HG03175 (cell line): ENCODE data around the gene MELTF.
A peak's percentile ranks its signal among the peaks of the same experiment; 100 is the strongest.

Source experiments
- ATAC-seq: cut with Tn5 transposase; IDR thresholded peaks from one replicate; pipeline ENCODE4 v1.9.1; 2021; ENCODE audit warnings: mild to moderate bottlenecking, moderate library complexity; ENCODE audit not compliant: unreplicated experiment

Gene MELTF

DNA sequence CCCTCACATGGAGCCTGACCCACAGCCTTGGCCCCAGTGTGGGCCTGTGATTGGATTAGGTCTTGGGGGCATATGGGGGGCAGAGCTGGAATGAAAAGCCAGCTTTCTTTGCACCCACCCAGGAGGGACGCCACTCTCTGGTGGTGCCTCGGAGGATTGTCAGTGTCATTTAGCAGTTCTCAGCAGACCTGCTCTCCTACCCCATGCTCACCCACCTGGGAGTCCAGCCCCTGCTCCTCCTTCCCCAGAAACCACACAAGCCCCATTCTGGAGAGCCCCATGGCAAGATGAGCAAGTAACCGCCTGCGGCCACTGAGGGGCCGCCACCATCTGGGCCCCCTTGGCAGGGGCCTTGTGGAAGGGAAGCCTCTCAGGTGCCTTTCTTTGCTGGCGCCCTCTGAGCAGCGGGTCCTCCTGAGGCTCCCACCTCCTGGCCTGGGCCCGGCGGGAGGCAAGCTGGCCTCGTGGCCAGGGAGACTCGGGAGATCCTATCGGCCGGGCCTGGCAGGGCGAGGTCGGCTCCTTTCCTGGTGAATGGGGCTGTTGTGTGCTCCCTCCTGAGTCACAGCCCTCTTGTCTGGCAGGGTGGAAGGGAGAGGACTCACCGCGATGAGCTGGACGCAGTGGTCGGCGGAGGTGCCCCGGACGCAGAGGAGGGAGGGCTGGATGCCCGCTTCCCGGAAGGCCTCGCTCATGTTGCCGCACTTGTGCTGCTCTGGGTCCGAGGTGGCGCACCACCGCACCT is 2.3 kb downstream of the MELTF start:
- ATAC-seq: no peak

- no peak for ATAC-seq
These were observed 3.1 kb downstream of the MELTF start for GRCh38 chr3:197026481-197026866.

DNA sequence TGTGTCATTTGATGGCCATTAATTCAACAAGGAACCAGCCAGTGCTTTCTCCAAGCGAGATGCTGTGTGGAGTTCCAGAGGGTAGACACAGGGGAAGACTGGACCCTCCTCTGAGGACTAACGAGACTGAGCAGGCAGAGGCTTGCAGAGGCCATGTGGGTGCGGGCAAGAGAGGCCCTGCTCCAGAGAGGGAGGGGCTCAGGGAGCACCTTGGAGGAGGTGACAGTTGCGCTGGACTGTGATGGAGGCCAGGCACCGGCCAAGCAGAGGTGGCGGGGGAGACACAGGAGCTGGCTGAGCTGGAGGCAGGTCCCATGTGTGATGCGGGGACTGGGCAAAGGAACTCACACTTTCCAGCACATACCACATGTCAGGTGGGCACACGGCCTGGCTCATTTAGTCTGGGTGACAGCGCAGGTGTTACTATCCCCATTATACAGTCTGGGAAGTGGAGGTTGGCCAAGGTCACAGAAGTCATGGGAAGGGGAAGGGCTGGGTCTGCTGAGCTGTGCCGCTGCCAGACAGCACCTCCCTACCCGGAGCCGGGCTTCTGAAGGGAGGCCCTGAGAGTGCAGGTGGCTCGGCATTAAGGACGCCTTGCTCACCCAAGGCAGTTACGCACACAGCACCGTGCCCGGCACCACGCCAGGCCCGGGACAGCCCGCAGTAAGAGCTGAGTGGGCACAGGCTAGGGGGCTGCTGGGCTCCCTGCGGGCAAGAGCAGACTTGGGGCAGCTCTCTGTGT is 3.7 kb downstream of the MELTF start:
- no peak for ATAC-seq

DNA sequence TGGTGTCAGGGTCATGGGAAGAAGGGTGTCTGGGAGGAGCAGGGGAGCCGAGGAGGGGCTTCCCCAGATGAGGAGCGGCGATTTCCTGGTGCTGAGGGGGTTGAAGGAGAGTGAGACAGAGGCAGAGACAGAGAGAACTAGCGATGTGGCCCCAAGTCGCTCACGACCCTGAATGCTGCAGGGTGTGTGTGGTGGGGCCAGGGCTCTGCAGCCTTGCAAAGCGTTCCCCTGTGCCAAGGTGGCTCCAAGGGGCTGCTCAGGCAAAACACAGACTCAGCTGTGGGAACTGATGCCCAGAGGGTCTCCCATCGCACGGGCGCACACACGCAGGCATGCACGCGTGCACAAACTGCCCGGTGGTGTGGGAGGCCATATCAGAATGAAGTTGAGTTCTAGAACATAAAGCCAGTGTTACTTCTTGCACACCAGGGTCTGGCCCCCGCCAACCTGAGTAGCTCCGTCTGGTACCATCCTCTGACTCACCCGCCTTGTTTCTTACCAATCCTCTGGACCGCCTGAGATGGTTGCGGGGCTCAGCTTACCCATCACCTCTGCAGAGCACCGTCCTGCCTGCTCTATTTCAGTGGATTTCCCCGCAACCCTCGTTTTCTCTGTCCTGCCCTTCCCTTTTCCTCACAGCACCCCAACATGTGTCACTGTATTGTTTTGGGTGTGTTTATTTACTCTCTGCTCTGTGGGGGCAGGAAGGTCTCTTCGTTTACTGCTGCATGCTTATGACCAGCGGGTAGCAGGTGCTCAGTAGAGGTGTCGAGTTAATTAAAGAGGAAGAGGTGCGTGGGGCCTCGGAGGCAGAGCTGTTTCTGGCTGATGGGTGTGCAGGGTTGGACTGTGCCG is 4.5 kb downstream of the MELTF start:
- ATAC-seq: no peak

DNA sequence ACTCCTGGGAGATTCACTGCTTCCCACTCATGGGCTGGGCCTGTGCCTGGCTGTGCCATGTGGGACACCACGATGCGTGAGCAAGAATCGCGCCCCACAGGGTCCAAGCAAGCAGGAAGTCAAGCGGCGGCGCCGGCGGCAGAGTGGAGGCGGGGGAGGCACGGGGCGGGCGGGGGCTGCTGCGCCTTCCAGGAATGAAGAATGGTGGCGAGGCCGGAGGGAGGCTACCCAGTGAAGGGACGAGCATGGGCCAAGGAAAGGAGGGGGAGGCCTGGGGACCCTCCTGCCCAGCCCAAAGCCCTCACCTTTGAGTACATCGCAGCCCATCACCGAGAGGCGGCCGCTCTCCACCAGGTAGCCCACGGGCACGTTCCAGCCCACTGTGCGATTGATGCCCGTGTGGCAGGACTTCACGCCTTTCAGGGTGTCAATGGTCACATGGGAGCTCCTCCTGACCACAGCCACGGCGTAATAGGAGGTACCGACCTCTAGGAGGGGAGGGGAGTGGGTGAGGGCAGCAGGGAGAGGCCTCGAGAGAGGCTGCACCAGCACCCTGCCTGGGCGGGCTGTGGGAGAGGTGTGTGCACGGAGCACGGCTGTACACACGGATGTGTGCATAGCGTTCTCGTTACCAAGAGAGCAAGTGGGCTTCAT is 5.5 kb downstream of the MELTF start:
- ATAC-seq: no peak

GRCh38 chr3:197023241-197023997 is 6.2 kb downstream of the MELTF start:
- peak; percentile 73 for ATAC-seq

- peak; percentile 17 for ATAC-seq
These were observed 7.0 kb downstream of the MELTF start for GRCh38 chr3:197022405-197023231.

GRCh38 chr3:197021729-197022404 is 7.8 kb downstream of the MELTF start:
- ATAC-seq: no peak

GRCh38 chr3:197021231-197021630 is 8.4 kb downstream of the MELTF start:
- no peak for ATAC-seq

DNA sequence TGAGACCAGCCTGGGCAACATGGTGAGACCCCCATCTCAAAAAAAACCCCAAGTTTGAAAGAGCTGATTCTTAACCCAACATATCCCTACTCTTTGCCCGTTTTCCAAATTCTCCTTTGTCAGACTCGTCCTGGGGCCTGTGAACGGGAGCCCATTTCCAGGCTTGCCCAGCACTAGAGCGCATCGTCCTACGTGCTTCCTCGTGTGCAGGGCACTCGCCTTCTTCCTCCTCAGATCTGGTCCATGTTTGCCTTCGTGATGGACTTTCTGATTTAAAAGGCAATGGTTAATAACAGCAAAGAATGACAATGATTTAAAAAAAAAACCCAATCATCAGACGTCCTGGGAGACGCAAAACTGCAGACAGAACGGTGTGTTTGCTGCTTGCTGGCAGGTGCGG is 10.1 kb downstream of the MELTF start:
- ATAC-seq: no peak

GRCh38 chr3:197019021-197019420 is 10.6 kb downstream of the MELTF start:
- ATAC-seq: no peak

- no peak for ATAC-seq
These were observed 12.6 kb downstream of the MELTF start for GRCh38 chr3:197017003-197017402.

DNA sequence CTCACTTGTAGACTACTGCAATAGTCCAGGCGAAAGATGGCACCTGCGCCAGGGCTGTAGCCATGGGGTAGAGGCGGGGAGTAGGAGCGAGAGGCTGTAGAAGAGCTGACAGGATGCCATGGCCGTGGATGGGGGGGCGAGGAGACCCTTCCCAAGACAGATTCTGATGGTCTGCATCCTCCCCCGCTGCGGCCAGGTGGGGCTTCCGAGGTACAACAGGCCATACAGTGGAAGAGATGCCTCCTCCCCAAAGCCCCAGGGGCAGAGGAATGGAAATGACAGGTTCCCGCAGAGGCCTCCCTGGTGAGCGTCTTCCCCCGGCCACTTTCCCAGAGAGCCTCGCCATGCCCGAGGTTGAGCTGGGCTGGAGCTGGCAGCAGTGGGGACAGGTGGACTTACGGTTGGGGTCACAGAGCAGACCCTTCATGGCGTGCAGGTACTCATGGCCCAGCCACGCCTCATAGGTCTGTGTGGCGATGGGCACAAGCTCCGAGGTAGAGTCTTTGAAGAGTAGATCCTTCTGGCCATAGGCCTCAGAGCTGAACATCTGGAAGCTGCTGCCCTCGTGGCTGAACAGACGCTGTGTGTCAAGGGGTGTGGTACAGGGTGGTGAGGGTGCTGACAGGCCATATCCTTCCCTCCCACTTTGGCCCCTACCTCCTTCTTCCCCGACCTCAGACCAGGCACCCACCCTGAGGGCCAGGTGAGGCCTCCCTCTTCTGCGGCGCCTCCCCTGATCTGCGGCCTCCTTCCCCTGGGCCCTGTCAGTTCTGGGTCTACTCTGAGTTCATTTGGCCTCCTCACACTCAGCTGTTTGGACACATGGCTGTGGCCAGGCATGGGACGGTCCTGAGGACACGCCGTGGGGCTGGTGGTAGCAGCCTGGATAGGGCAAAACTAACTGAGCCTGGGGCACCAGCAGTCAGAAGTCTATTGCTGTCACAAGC is 13.6 kb downstream of the MELTF start:
- no peak for ATAC-seq

DNA sequence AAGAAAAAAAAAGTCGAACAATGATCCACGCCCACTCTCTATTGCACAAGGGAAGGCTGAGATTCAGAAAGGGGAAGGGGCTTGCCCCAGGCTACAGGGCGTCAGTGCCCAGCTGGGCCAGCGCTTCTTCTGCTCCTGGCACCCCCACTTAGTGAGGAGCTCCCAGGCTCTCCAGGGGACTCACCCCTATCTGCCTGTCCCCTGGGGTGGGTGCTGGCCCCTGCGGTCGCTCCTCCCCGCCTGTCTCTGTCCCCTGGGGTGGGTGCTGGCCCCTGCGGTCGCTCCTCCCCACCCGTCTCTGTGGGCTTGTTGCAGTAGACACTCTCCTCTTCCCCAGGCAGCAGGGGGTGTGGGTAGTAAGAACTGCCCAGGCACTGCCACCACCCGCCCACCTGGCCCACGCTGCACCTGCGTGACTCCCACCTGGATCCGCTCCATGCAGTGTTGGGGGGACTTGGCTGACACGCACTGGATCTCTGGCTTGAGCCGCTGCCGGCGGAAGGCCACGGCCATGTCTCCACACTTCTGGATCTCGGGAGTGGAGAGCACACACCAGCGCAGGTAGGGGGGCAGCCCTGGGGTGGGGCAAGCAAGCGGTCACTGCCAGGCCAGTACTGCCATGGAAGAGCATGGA is 14.6 kb downstream of the MELTF start:
- no peak for ATAC-seq

DNA sequence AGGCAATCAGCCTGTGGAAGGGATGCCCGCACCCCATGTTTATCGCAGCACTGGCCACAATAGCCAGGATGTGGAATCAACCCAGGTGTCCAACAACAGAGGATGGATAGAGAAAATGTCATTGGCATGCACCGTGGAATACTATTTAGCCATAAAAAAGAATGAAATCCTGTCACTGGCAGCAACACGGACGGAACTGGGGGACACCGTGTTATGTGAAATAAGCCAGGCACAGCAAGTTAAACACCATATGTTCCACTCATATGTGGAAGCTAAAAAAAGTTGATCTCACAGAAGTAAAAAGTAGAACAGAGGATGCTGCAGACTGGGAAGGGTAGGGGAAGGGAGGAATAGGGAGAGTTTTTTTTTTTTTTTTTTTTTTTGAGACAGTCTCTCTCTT is 15.6 kb downstream of the MELTF start:
- no peak for ATAC-seq

DNA sequence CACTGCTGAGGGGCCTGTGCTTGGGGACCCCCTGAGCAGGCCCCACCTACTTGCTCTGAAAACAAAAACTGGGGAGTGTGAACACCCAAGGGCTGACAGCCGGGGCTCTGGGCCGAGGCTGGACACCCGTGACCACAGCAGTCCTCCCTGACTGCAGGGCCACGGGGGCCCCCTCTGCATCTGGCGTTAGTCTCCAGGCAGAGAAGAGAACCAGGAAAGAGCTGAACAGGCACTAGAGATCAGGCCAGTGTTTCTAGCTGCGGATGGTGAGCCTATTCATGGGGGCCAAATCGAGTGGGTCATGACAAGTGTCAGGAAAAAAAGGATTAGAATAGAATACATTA is 17.1 kb downstream of the MELTF start:
- ATAC-seq: no peak

- ATAC-seq: no peak
These were observed 17.7 kb downstream of the MELTF start for GRCh38 chr3:197011780-197012539.
